ENCODE data around the gene IL22RA1.

The IL22RA1 gene

DNA sequence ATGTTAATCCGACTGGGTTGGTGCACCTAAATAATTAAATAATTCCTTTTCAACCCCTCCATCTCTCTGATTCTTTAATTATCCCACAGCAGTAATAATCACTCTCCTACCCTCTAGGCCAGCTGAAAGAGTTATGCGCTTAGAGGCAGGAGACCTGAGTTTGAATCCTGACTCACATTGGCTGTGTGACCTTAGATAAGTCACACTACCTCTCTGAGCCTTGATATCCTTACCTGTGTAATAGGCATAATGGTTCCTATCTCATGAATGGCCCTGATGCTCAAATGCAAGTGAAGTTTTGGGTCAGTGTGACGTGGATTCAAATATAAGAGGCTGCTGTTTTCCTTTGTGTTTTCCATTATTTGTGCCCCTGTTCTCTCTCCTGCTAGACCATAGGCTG lies 39.1 kb downstream of the IL22RA1 start:
- Mint-ChIP-seq H3K4me3 (no peak overlapping the region), H3K27ac (no peak overlapping the region), H3K27me3 (no peaks in the 10 kb centered on the region), H3K4me1 (no peaks in the 10 kb centered on the region), H3K36me3 (no peaks in the 10 kb centered on the region), H3K9me3 (no peaks in the 10 kb centered on the region)
- ATAC-seq = no peak

DNA sequence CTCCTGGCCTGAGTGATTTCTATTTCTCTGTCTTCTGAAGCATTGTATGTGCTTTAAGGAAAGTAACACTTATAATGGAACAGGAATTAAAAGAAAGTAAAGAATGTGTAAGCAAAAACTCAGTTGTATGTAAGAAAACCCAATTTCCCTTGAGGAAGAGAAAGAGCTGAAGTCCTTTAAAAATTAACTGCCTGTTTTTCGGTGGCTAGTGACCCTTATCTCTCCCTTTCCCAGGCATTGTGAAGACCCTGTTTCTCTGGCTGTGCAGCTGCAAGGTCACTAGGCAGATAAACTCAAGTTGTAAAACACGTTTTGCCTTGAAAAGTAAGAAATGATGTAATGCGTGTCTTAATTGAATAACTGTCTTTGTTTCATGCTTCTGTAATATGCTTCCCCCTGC lies 39.5 kb downstream of the IL22RA1 start:
- ATAC-seq = no peak
- H3K27ac Mint-ChIP-seq = no peak overlapping the region
- no peak overlapping the region for H3K4me3 Mint-ChIP-seq
- no peaks in the 10 kb centered on the region for H3K27me3 Mint-ChIP-seq
- no peaks in the 10 kb centered on the region for H3K36me3 Mint-ChIP-seq
- H3K4me1 Mint-ChIP-seq = no peaks in the 10 kb centered on the region
- H3K9me3 Mint-ChIP-seq = no peaks in the 10 kb centered on the region

DNA sequence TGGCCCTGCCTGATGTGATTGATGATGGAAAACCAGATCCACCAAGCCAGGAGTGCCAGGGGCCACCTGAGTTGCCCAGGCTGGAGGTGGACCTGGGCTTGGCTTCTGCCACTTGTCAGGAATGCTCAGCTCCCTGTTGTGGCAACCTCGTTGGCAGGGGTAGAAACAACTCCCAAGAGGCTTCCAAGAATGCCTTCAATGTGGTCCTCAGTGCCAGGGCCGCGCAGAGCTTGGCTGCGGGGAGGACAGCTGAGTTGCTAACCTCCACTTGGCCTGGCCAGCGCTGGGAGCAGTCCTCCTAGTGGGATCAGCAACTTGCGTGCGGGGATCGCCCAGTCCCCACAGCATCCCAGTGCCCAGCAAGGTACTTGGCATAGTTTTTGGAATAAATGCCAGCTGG lies 40.0 kb downstream of the IL22RA1 start:
- H3K36me3 Mint-ChIP-seq = no peaks in the 10 kb centered on the region
- no peak overlapping the region for H3K4me3 Mint-ChIP-seq
- H3K27me3 Mint-ChIP-seq = no peaks in the 10 kb centered on the region
- H3K9me3 Mint-ChIP-seq = no peaks in the 10 kb centered on the region
- no peak for ATAC-seq
- no peaks in the 10 kb centered on the region for H3K4me1 Mint-ChIP-seq
- H3K27ac Mint-ChIP-seq = no peak overlapping the region

DNA sequence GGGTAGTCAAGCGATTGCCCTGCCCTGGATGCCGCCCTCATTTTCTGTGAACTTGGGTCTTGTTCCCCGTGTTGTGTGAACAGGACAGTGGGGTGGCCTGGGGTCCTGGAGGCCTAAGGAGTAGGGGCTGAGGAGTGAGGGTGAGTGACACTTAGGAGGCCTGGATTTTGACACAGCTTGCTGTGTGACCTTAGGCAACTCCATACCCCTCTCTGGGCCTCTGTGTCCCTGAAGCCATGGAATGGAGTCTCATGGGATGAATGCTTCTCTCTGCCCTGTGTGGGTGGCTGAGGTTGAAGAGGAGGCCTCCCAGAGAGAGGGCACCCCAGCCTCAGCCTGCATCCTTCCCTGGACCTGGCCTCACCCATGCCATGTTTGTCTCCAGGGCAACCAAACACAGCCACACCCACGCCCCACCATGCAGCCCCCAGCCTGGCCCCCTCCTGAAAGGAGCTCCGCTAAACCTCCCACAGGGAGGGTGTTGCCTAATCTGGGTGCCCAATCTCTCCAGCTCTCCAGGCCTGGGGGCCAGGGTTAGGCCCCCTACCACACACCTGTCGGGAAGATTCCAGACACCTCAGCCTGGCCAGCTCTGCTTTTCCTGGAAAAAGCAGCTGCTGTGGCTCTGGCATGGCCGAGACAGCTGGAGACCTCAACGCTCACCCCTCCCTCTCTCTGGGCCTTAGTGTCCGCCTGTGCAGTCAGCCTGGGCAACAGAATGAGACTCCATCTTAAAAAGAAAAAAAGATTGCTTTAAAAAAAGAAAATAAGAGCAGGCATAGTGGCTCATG lies 40.9 kb downstream of the IL22RA1 start:
- Mint-ChIP-seq H3K27me3 (no peaks in the 10 kb centered on the region), H3K27ac (no peak overlapping the region), H3K4me1 (no peaks in the 10 kb centered on the region), H3K9me3 (no peaks in the 10 kb centered on the region), H3K4me3 (no peak overlapping the region), H3K36me3 (no peaks in the 10 kb centered on the region)
- no peak for ATAC-seq

DNA sequence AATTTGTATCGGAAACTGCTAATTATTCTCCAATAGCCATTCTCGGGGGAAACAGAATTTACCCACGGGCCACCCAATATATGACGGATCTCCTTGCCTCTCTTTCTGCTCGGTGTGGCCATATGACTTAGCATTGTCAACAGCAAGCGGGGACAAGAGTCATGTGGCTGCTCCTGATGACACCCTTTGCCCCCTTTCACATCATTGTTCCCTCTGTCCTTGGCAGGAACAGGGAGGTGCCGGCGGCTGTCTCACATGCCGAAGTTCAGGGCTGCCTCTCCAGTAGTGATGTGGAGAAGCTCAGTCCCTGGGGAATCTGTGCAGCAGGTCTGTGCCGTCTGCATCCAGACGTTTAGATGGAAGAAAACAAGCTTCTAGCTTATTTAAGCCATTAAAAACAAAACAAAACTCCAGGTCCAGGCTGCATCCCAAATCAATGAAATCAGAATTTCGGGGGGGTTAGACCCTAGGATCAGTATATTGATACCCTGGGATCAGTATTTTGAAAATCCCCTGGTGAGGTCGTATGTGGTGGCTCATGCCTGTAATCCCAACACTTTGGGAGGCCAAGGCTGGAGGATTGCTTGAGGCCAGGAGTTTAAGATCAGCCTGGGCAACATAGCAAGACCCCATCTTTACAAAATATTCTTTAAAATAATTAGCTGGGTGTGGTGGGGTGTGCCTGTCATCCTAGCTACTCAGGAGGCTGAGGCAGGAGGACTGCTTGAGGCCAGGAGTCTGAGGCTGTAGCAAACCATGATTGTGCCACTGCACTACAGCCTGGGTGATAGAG lies 41.8 kb downstream of the IL22RA1 start:
- H3K36me3 Mint-ChIP-seq = no peaks in the 10 kb centered on the region
- peaks cover 3% of the 10 kb centered on the region for H3K27me3 Mint-ChIP-seq
- no peaks in the 10 kb centered on the region for H3K4me1 Mint-ChIP-seq
- H3K27ac Mint-ChIP-seq = no peak overlapping the region
- ATAC-seq = no peak
- no peaks in the 10 kb centered on the region for H3K9me3 Mint-ChIP-seq
- no peak overlapping the region for H3K4me3 Mint-ChIP-seq

DNA sequence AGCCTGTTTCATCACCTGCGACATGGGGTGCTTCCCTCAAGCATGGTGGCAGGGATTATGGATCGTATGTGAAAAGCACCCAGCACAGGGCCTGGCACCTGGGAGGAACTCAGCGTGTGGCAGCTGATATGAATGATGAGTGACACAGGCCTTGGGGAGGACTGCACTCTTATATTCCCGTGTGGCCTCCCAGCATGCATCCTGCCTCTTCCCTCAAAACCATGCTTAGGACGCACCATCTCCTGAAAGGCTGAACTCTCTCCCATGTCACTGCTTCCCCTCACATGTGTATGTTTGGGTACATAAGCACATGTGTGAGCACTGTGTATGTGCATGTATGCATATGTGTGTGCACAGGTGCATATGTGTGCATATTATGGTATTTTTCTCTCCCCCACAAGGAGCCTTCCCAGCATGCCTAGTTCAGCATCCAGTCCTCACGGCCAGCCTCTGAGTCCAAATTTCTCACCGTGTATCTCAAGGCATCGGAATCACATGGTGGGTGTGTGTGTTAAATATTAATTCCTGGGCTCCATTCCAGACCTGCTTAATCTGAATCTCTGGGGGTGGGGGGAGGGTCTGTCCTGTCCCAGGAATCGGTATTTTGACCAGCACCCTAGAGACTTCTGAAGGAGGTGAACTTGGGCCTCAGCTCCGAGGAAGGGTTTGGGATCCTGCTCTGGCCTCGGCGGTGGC lies 43.8 kb downstream of the IL22RA1 start:
- Mint-ChIP-seq H3K27ac (no peak overlapping the region), H3K4me3 (no peak overlapping the region), H3K36me3 (no peaks in the 10 kb centered on the region), H3K9me3 (no peaks in the 10 kb centered on the region), H3K27me3 (peaks cover 21% of the 10 kb centered on the region), H3K4me1 (no peaks in the 10 kb centered on the region)
- no peak for ATAC-seq

DNA sequence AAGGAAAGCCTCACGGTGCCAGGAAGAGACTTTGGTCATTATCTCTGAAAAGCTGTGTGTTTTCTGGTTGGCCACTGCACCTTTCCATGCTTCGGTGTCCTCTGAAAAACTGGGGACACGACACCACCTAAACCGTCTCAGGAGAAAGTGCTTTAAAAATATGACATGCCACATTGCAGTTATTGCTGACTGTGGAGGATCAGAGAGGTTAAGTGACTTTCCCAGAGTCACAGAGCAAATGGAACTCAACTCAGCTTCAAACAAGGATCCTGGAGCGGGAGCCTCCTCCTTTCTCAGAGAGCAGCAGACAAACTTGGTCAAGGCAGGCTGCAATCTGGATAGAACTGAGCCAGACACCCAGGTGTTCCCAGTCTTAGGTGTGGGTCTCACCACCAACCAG lies 44.8 kb downstream of the IL22RA1 start:
- Mint-ChIP-seq H3K9me3 (no peaks in the 10 kb centered on the region), H3K4me1 (no peaks in the 10 kb centered on the region), H3K4me3 (no peak overlapping the region), H3K36me3 (no peaks in the 10 kb centered on the region), H3K27me3 (peaks cover 31% of the 10 kb centered on the region), H3K27ac (no peak overlapping the region)
- no peak for ATAC-seq

DNA sequence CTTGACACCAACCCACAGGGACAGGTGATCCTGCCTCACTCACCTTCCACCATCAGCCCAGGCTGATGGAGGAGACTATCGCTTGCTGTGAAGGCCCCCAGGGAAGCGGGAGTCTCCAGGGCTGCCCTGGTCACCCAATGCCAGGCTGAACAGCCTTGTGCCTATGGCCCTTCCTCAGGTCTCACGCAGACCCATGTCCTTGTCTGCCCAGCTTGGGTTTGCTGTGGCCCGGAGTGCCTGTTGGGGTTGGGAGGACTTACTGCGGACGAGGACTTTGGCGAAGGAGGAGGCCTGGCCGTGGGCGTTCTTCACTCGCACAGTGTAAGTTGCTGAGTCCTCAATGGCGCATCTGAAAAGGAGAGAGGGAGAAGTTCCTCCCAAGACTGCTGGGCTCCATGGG lies 45.3 kb downstream of the IL22RA1 start:
- no peak for ATAC-seq
- Mint-ChIP-seq H3K4me3 (no peak overlapping the region), H3K27me3 (peaks cover 35% of the 10 kb centered on the region), H3K36me3 (no peaks in the 10 kb centered on the region), H3K4me1 (no peaks in the 10 kb centered on the region), H3K27ac (no peak overlapping the region), H3K9me3 (no peaks in the 10 kb centered on the region)

DNA sequence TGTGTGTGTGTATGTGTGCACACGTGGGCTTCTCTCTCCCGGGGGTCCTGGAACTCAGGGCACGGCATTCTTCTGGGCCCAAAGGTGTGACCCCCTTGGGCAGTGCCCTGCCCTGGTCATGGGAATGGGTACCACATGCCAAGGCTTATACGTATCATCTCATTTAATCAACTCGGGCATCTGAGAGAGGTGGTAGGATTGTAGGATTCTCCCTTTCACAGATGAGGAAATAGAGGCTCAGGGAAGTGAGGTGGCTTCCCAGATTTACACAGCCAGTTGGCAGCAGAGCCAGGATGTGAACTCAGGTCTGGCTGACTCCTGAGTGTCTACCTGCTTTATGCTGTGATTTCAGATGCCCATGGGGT lies 46.2 kb downstream of the IL22RA1 start:
- no peak for ATAC-seq
- Mint-ChIP-seq H3K36me3 (no peaks in the 10 kb centered on the region), H3K9me3 (no peaks in the 10 kb centered on the region), H3K4me1 (no peaks in the 10 kb centered on the region), H3K27me3 (peaks cover 42% of the 10 kb centered on the region), H3K27ac (no peak overlapping the region), H3K4me3 (no peak overlapping the region)

DNA sequence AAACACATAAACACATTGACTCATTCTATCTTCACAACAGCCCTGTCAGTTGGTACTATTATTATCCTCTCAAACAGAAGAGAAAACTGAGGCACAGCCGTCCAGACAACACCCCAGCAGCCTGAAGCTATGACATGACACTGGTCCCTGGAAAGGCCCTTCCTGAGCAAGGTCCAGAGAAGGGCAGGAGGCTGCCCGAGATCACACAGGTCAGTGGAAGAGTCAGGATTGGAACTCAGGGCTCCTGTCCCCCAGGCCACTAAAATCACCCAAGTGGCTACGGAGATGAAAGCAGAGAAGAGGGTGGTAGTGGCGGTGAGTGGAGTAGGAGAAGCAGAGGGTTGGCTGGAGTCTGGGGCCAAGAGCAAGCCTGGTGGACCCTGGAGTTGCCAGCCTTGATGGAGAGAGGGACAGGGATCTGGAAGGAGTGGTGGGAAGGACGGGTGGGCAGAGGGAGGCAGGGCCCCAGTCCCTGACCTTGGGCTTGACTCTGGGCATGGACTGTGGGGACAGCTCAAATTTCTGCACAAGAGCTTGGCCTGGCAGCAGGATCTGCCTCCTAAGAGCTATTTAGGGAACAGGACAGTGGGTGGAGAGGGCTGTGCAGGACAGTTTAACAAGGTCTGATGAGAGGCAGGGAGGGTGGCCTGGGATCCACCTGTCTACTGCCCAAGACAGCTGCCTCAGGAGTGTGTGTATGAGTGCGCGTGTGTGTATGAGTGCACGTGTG lies 46.8 kb downstream of the IL22RA1 start:
- Mint-ChIP-seq H3K36me3 (no peaks in the 10 kb centered on the region), H3K27ac (no peak overlapping the region), H3K4me3 (no peak overlapping the region), H3K4me1 (no peaks in the 10 kb centered on the region), H3K9me3 (no peaks in the 10 kb centered on the region), H3K27me3 (peaks cover 48% of the 10 kb centered on the region)
- peak; percentile 29 for ATAC-seq

DNA sequence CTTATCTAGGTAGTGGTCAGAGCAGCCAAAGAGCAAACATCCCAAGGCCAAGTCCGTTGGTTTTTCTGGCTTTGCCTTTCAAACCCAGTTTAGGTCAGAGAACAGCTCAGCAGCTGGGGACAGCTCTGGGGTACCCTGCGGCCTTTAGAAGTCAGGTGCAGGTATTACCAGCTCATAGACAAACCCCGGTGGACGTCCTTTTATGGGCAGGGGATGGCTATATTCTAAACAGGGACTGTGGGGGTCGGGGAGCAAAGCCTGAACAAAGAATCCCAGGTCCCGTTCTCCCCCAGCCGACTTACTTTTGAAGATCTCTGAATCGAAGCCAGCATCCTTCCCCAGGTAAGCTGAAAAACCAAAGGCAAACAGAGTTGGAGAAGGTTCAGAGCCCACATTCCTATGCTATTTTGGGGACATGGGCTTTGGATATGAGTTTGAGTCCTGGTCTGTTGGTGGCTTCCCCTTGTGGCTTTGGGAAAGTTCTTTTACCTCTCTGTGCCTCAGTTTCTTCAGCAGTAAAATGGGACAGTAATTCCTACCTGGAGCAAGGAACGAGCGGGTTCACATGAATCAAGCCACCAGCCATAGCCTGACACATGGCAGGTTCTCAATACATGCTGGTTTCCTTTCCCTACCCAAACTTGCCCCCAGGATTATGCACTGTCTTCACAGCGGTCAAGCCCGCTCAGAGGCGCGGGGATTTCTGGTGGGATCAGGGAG lies 47.6 kb downstream of the IL22RA1 start:
- ATAC-seq = no peak
- no peaks in the 10 kb centered on the region for H3K4me1 Mint-ChIP-seq
- no peak overlapping the region for H3K4me3 Mint-ChIP-seq
- peaks cover 52% of the 10 kb centered on the region for H3K27me3 Mint-ChIP-seq
- H3K9me3 Mint-ChIP-seq = no peaks in the 10 kb centered on the region
- H3K27ac Mint-ChIP-seq = no peak overlapping the region
- no peaks in the 10 kb centered on the region for H3K36me3 Mint-ChIP-seq

DNA sequence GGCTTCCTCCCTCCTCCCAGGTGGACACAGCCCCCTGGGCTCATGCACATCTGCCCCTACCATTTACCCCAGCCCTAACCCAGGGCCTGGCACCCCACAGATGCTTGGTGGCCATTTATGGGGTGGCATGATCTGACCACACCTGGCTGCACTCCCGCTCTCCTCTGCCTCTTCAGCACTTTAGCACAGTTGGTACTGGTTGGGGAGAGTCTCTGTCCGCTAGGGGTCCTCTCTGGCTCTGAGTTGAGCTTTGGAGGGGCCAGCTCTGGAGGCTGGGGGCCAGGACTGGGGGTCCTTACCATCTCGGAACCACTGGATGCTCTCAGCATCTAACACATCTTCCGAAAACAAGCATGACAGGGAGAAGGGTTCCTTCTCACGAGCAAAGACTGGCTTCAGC lies 48.4 kb downstream of the IL22RA1 start:
- H3K36me3 Mint-ChIP-seq = no peaks in the 10 kb centered on the region
- H3K9me3 Mint-ChIP-seq = no peaks in the 10 kb centered on the region
- H3K4me1 Mint-ChIP-seq = no peaks in the 10 kb centered on the region
- peaks cover 57% of the 10 kb centered on the region for H3K27me3 Mint-ChIP-seq
- no peak overlapping the region for H3K27ac Mint-ChIP-seq
- H3K4me3 Mint-ChIP-seq = no peak overlapping the region
- ATAC-seq = no peak

DNA sequence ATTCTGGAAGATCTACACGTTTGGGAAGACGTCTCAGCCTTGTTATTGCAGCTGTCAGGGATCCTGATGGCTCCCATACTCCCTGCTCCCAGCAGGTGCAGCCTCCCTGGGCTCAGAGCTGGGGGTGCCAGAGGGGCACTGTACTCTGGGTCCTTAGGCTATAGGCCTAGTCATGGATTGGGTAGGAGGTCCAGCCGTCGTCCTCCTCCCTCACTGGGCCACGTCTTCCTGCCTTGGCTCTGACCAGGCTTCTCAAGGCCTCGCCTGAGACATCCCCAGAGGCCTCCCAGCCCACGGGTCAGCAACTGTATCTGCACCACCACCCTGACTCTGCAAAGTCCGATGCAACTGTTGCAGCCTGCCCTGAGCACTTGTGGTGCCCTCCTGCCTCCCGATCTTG lies 49.2 kb downstream of the IL22RA1 start:
- Mint-ChIP-seq H3K27me3 (peaks cover 57% of the 10 kb centered on the region), H3K36me3 (no peaks in the 10 kb centered on the region), H3K27ac (no peak overlapping the region), H3K4me1 (no peaks in the 10 kb centered on the region), H3K4me3 (no peak overlapping the region), H3K9me3 (no peaks in the 10 kb centered on the region)
- ATAC-seq = no peak

DNA sequence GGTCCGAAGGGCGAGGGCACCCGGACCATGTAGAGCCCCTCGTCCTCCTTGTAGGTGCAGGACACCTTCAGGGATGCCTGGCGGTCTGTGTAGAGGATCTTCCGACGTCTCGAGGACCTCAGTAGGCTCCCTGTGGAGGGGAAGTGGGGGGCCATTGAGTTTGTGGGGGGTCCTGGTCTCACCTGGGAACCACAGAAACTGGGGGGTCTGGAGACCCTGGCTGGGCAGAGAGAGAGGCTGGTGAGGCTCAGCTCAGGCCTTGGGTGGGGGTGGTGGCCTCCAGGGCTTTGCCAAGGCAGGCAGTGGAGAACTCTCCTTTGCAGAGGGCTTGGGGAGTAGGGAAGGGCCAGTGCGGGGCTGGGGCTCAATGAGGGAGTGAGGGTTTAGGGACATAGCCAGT lies 50.0 kb downstream of the IL22RA1 start:
- no peak overlapping the region for H3K27ac Mint-ChIP-seq
- ATAC-seq = no peak
- peaks cover 57% of the 10 kb centered on the region for H3K27me3 Mint-ChIP-seq
- no peaks in the 10 kb centered on the region for H3K9me3 Mint-ChIP-seq
- H3K4me3 Mint-ChIP-seq = no peak overlapping the region
- H3K4me1 Mint-ChIP-seq = no peaks in the 10 kb centered on the region
- no peaks in the 10 kb centered on the region for H3K36me3 Mint-ChIP-seq

Measured in stimulated activated memory B cell treated with anti-CD40 and anti-IgM and Interleukin-4, amounts not matched to agents 10 μg/mL and 1 μg/mL and 100 μg/mL, for 72 hours (primary cell).